A204.1 (cell line): ENCODE results near the gene ACTL7A.
"Not testable (repeated sequence)": the region's sequence is repeated elsewhere in the genome, so short reads cannot be mapped to it uniquely, and the experiment has no call there.

Source experiments
- FAIRE-seq: peaks from 2 replicates; lab custom pipeline; 2012; peaks lifted over from hg19 to GRCh38; lab: Jason Lieb, UNC

Gene ACTL7A, protein sequence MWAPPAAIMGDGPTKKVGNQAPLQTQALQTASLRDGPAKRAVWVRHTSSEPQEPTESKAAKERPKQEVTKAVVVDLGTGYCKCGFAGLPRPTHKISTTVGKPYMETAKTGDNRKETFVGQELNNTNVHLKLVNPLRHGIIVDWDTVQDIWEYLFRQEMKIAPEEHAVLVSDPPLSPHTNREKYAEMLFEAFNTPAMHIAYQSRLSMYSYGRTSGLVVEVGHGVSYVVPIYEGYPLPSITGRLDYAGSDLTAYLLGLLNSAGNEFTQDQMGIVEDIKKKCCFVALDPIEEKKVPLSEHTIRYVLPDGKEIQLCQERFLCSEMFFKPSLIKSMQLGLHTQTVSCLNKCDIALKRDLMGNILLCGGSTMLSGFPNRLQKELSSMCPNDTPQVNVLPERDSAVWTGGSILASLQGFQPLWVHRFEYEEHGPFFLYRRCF

DNA sequence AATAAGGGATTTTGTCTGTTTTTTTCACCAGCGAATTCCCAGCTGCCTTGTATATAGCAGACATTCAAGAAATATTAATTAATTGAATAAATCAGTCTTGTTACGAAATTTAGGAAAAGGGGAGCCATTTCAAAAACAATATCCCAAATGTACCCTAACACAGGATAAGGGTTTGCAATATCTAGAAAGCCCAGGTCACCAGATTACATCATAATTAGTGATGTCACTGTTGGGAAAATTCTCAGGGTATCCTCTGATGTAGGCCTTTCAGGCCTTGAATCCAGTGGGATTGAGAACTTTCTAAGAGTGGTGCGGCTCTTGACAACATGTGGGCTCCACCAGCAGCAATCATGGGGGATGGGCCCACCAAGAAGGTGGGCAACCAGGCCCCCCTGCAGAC is at the start of gene ACTL7A:
ACTL7A (plus strand) TSS at position 270 of the 400 bp plus-strand sequence; CDS start at position 327, 57 bp downstream.
- FAIRE-seq: no peak

GRCh38 chr9:108812396-108813025 is 49.6 kb upstream of the ACTL7A start:
- FAIRE-seq: no peak

DNA sequence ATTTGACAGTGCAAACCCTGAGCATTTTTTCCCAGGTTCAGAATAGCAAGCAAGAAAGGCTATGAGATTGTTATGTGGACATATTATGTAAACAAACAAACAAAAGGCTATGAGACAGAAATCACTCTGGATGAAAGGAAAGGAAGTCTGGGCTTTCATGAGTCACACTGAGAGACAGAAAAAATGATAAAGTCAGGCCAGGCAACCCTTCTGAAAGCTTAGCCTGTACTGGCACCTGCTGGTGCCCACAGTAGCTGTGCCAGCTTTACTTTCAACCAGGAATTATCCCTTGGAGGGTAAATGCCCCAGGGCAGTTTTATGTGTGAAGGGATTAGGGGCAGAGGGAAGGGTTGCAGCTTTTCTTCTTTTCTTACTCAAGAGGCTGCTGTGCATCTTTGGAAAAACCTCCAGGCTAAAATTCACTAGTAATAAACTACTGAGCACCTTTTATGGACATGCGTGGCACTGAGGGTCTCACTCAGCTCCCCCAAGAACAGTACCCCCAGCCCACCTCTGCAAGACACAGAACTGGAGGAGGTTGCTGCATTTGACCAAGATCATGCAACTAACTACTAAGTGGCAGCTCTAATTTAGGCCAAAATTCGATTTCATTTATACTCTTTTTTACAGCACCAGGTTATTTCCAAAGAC is 48.0 kb upstream of the ACTL7A start:
- FAIRE-seq: no peak

GRCh38 chr9:108815156-108815555 is 46.9 kb upstream of the ACTL7A start:
- no peak for FAIRE-seq

DNA sequence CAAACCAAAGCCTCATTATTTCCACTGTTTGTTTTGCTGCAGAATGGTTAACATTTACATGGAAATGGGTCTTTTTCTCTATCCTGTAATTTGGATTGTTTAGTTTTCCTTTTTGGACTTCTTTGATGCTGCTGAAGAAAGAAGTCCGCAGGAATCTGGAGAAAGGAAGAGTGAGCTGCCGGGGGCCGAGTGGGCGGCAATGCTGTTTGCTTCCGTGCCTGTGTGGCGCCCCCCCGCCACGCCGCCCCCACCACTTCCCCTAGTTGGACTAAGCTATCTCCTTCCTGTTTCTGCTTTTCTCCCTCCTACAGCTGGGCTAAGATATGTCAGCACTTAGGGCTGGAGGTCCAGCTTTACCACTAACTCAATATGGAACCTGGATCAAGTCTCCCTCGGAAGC is 46.0 kb upstream of the ACTL7A start:
- FAIRE-seq: no peak

- no peak for FAIRE-seq
Measured at GRCh38 chr9:108823829-108824228, 38.2 kb upstream of the ACTL7A start.

GRCh38 chr9:108830272-108830671 is 31.8 kb upstream of the ACTL7A start:
- no peak for FAIRE-seq

DNA sequence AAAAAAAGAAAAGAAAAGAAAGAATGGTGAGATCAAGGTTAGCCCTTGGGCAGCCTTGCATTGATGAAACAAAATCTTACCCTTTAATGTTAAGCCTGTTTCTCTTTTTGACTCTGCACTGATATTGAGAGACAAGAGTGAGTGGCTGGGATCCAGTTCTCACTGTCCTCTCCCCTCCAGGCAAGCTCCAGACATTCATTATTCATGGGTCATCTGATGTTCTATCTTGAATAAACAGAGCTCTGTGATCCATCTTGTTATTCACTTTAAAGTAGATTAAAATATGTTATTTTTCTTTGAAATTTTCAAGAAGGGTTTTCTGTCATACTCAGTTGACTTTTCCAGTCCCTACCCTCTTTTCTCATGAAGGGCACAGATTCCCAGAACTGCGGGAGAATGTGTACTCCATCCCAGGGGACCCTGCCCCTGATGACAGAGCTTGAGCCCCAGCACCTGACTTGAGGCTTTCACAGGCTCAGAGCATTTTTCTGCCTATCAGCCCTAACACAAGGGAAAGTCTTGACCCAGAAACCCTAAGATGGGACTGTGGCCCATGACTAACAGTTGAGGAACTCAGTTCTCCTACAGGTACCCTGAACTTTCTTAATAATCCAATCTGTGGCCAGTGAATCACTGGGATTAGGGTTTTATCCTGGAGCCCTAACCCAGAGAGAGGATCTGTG is 30.4 kb upstream of the ACTL7A start:
- FAIRE-seq: no peak

- no peak for FAIRE-seq
Measured at GRCh38 chr9:108832179-108832500, 29.9 kb upstream of the ACTL7A start.

DNA sequence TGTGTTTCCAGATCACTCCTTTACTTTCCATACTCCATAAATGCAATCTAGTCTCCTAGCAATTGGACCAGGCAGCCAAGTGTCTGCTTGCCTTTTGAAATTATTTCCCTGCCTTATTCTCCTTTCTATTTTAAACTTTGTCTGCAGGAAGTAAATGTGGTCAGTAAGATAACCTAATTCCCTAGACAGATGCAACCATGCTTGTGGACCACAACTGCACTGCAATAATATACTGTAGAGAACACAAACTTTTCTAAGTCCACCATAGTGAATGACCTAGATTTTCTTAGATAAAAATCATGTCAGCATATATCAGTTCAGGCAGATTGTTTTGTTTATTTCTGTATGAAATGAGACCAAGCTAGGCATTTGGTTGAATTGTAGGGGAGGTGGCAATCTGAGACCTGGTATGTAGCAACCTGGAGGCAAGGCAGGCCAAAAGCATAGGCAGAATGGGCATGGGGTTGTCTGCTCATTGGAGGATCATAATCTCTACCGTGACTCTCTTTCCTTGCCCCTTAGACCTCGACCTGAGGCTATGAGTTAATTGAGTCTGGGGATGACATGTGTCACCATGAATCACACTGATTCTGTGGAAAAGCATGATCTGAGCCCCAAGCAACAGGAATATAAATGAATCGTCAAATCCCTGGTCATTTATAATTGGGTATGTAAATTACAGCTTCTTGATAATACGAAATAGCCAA is 27.0 kb upstream of the ACTL7A start:
- no peak for FAIRE-seq

GRCh38 chr9:108835831-108836230 is 26.2 kb upstream of the ACTL7A start:
- FAIRE-seq: no peak

DNA sequence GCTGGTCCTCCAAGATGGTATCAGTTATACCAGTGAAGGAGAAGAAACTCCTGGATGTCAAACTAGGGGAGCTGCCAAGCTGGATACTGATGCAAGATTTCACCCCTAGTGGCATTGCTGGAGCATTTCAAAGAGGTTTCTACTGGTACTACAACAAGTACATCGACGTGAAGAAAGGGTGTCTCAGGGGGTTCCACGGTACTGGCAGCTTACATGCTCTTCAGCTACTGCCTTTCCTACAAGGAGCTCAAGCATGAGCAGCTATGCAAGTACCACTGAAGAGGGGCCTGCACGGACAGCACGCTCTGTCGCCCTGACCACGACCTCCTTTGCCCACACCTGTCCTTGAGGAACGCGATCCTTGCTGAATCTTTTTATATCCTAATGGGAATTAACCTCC is 25.7 kb upstream of the ACTL7A start:
- no peak for FAIRE-seq

DNA sequence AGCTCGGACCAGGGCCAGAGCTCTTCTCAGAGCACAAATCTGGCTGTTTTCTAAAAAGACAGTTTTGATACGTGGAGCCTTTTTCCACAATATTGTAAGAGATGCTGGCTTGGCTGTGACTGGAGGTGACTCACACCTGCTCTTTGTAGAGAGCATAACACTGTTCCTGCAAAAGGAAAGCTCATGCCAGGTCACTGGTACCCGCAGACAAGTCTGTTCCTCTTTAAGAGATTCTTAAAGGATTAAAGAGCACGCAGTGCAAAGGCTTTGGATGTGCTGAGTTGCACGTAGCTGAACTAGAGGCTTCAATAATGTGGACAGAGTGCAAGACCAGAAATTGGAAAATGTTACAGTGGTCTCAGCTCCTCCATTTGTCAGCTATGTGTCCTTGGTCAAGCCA is 25.3 kb upstream of the ACTL7A start:
- no peak for FAIRE-seq

DNA sequence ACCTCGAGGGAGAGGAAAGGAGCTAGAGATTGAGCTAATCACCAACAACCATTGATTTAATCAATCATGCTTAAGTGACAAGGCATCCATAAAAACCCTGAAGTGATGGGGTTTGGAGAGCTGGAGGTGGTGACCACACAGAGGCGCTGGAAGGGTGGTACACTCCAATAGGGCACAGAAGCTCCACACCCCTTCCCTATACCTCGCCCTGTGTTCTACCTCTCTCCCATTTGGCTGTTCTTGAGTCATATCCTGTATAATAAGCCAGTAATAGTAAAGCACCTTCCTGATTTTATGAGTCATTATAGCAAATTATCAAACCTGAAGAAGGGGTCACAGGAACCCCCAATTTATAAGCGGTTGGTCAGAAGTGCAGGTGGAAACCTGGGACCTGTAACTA is 24.5 kb upstream of the ACTL7A start:
- FAIRE-seq: no peak

DNA sequence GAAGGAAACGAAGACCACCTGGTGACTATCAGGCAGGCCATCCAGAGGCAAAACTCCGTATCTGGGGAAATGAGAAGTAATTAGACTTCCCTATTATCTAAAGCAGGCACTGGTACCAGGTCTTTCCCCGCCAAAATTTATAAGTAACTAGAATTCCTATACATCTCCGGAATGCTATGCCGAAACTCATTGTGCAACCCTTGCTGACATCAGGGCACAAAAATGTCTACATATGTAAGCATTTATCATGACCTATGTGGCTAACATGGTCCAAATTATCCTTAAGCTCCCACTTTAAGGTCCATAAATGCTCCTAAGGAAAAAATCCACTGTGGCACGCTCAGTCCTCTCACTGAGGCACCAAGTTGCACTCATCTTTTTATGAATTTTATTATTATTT is 24.0 kb upstream of the ACTL7A start:
- no peak for FAIRE-seq

DNA sequence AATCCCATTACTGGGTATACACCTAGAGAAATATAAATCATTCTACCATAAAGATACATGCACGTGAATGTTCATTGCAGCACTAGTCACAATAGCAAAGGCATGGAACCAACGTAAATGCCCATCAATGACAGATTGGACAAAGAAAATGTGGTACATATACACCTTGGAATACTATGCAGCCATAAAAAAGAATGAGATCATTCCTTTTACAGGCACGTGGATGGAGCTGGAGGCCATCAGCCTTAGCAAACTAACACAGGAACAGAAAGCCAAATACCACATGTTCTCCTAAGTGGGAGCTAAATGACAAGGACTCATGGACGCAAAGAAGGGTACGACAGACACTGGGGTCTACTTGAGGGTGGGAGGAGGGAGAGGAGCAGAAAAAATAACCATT is 22.5 kb upstream of the ACTL7A start:
- not testable (repeated sequence) for FAIRE-seq

DNA sequence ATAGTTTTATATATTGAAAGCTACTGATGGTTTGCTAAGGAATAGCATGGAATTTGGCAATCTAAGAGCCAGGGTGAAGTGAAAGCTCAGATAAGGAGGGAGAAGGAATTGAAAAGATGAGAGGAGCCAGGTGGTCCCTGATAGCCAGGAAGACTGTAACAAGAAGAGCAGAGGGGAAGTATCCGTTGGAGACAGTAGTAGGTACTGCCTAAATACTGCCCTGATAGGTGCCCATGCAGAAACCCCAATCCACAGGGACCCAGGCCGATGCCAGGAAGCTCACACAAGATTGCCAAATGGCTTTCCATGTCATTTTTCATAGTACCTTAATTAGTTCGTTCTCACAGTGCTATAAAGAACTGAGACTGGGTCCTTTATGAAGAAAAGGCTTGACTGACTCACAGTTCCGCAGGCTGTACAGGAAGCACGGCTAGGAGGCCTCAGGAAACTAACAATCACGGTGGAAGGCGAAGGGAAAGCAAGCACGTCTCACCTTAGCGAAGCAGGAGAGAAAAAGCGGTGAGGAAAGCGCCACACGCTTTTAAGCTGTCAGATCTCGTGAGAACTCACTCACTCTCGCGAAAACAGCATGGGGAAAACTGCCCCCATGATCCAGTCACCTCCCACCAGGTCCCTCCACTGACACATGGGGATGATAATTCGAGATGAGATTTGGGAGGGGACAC is 19.3 kb upstream of the ACTL7A start:
- FAIRE-seq: no peak

- no peak for FAIRE-seq
Measured at GRCh38 chr9:108844391-108844790, 17.7 kb upstream of the ACTL7A start.

DNA sequence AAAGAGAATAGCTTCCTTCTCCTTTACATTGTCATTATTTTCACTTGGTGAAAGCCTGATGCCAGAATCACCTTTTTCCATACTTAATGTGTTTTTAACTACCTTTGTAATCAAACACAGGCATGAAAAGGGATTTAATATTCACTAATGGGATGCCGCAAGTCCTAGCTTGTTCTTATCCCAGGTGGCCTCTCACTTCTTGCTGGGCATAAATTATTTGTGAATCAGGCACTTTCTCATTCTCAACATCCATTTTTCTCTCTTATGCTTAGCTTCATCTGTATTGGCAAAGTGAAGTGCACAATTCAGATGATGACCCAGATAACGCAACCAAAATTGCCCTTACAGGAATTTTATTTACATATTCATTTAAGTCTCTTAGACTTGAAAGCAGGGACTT is 17.2 kb upstream of the ACTL7A start:
- no peak for FAIRE-seq

DNA sequence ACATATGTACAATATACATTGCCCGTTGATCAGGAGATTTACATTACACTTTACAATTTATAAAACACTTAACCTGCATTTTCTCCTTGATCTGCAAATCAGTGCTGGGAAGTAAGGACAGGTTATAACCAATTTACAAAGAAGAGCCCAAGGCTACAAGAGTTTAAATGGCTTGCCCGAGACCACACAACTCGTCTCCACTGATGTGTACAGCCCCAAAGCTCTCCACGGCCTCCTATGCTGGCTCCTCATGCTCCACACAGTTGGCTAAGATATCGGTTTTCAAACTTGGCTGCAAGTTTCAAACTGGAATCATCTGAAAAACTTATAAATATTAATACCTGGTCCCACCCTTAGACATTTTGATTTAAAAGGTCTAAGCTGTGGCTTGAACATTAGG is 16.6 kb upstream of the ACTL7A start:
- no peak for FAIRE-seq

DNA sequence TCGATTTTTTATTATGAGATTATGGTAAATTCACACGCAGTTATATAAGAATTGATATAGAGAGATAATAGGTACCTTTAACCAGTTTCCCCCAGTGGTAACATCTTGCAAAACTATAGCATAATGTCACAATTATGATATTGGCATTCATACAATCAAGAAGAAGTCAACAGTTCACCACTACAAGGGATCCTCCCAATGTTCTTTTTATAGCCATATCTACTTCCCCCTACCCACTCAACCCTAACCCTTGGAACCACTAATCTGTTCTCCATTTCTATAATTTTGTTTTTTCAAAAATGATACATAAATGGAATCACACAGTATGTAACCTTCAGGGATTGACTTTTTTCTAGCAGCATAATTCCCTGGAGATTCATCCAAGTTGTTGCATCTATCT is 16.1 kb upstream of the ACTL7A start:
- no peak for FAIRE-seq

- not testable (repeated sequence) for FAIRE-seq
Measured at GRCh38 chr9:108848296-108848695, 13.8 kb upstream of the ACTL7A start.
